GM23248 (cell line): ENCODE results near the gene SKI.

Experiments used
- EZH2 ChIP-seq: fragments of 200-600 bp; sonication (generic); IDR thresholded peaks from 2 replicates; pipeline ENCODE4 v1.6.1; 2018; ENCODE audit warnings: antibody characterized with exemption, mild to moderate bottlenecking; ENCODE audit not compliant: insufficient read depth, poor library complexity, severe bottlenecking
- EZH2phosphoT487 ChIP-seq: fragments of 200-600 bp; sonication (generic); IDR thresholded peaks from 2 replicates; pipeline ENCODE4 v1.6.1; 2018; ENCODE audit warnings: antibody characterized with exemption, moderate library complexity, mild to moderate bottlenecking, low read depth; ENCODE audit not compliant: insufficient read depth

DNA sequence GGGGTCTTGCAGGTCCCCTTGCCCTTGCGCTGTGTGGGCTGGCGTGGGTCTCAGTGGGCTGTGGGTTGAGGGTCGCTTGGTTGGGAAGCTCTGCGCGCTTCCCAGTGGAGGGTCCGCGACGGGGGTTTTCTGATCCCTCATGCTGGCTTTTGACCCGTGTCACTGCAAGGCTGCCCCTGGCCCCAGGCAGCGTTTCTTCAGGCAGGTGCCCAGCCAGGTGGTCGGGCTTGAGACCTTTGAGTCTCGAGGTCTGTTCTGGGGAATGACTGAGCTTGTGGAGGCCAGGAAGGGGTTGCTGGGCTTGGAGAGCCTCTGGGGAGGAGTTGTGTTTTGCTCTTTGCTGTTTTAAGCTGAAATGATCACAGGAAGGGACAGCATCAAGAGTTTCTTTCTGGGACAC, 5.3 kb downstream of the SKI start:
- TF ChIP-seq EZH2 (no peak), EZH2phosphoT487 (no peak)
